VCaP (cell line): ENCODE results near the gene SIRT3.

ENCODE experiments used
- H3K27ac ChIP-seq: fragments of 450-650 bp; 2 replicates; pipeline ENCODE4 v1.5.1; 2017
- CTCF ChIP-seq: fragments of 450-650 bp; conservative IDR thresholded peaks from 2 replicates; pipeline ENCODE4 v1.5.1; 2017; ENCODE audit warnings: mild to moderate bottlenecking, moderate library complexity

Gene SIRT3

DNA sequence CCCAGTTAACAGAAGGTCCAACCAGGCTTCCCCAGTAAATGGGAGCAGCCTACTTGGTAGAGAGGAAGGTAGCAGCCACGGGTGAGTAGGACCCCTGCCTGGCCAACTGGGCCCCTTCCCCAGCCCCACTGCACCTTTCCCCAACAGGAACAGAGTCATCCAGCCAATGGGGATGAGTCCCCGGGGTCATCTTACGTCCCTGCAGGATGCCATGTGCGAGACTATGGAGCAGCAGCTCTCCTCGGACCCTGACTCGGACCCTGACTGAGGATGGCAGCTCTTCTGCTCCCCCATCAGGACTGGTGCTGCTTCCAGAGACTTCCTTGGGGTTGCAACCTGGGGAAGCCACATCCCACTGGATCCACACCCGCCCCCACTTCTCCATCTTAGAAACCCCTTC, 22.1 kb downstream of the SIRT3 start:
- no peak overlapping the region for H3K27ac ChIP-seq

DNA sequence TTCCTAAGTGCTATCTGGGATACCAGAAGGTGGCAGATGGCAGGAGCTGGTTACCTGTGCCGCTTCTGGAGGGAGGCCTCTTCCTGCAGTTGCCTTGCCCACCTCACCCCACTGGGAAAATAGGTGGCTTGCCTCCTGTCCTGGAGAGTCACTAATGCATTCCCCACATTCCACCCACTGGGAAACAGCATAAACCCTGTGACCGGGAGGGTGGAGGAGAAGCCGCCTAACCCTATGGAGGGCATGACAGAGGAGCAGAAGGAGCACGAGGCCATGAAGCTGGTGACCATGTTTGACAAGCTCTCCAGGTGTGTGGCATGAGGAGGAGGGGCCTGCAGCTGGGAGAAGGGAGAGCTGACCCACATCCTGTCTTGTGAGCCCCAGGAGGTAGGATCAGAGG, 23.0 kb downstream of the SIRT3 start:
- no peak overlapping the region for H3K27ac ChIP-seq
- TF ChIP-seq CTCF: no peak

More for the DNA sequence above, 22.1 kb downstream of the SIRT3 start:
- TF ChIP-seq CTCF: no peak

DNA sequence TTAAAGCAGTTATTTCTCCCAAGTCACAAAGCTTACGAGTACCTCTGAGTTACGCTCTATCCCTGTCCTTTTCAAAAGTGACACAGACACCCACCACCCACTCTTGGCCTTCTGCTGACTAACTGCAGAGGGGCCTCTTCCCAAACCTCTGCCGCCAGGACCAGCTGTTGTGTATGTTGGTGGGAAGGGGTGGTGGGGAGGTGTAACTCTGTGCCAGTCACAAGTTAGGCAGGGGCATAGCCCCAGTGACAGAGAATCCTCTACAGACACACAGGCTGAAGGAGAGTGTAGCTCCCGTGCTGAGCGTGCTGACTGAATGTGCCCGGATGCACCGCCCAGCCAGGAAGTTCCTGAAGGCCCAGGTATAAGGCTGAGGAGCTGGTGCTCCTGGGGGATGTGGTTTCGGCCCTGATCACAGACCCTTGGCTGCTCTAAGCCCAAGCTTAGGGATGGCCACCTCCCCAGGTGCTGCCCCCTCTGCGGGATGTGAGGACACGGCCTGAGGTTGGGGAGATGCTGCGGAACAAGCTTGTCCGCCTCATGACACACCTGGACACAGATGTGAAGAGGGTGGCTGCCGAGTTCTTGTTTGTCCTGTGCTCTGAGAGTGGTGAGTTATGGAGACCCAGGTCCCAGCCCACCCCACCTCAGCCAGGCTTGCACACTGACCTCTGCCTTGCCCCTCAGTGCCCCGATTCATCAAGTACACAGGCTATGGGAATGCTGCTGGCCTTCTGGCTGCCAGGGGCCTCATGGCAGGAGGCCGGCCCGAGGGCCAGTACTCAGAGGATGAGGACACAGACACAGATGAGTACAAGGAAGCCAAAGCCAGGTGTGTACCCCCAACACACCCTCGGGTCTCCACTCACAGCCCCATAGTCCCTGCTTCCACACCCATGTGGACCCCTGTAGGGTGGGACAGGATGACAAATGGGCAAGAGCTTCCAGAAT, 23.7 kb downstream of the SIRT3 start:
- no peak for TF ChIP-seq CTCF
- H3K27ac ChIP-seq: no peak overlapping the region

- H3K27ac ChIP-seq: no peak overlapping the region
- no peak for TF ChIP-seq CTCF
These were observed 24.4 kb downstream of the SIRT3 start for GRCh38 chr11:211741-212140.

DNA sequence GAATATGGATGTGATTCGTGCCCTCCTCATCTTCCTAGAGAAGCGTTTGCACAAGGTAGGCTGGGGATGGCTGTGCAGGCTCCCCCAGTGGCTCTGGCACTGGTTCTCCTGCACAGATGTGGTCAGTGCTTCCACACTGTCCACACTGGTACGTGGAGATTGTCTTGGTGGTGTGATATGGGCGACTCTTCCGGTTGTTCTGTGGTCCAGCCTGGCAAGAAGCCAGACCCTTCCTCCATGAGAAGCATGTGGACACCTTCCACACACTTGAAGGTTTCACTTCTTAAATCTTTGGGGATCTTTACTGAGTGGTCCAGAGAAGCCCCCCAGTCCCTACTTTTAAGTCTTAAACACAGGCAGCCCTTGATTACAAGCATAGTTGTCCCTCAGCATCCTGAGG, 24.8 kb downstream of the SIRT3 start:
- no peak overlapping the region for H3K27ac ChIP-seq
- TF ChIP-seq CTCF: no peak

- TF ChIP-seq CTCF: no peak
- no peak overlapping the region for H3K27ac ChIP-seq
These were observed 25.4 kb downstream of the SIRT3 start for GRCh38 chr11:210803-211180.

GRCh38 chr11:210122-210802, 25.9 kb downstream of the SIRT3 start:
- peak overlapping the region; percentile 96; the same call in 1 of the 2 replicates for H3K27ac ChIP-seq
- no peak for TF ChIP-seq CTCF
